HepG2 (cell line): ENCODE measurements around the gene NEDD4L. TPM values are rescaled to one million over a fixed set of nuclear protein-coding genes. Genes with fewer than 3 reads are reported as not detected.

Experiments
- AGO2 ChIP-seq: fragments of 200-400 bp; formaldehyde crosslinking; optimal IDR thresholded peaks from 2 replicates; pipeline ENCODE3; 2017; ENCODE audit warnings: mild to moderate bottlenecking, low read depth, low read length, moderate library complexity
- DPF2 ChIP-seq: sonication (generic); formaldehyde crosslinking; IDR thresholded peaks from 2 replicates; pipeline ENCODE4 v1.4.0; 2020; ENCODE audit warnings: mild to moderate bottlenecking, low read depth, missing genetic modification reagents, borderline replicate concordance
- HCFC1 ChIP-seq: fragments of 150-350 bp; IDR thresholded peaks from 2 replicates; pipeline ENCODE4 v1.6.1; 2014; ENCODE audit warnings: low read depth, low read length
- JUN ChIP-seq: sonication (generic); formaldehyde crosslinking; IDR thresholded peaks from 2 replicates; pipeline ENCODE4 v1.4.0; 2020; ENCODE audit warnings: mild to moderate bottlenecking, missing genetic modification reagents
- KLF9 ChIP-seq: IDR thresholded peaks from 2 replicates; pipeline ENCODE4 v1.6.1; 2016; ENCODE audit warnings: low read depth
- POGK ChIP-seq: sonication (generic); formaldehyde crosslinking; conservative IDR thresholded peaks from 2 replicates; pipeline ENCODE4 v1.8.0; 2022; ENCODE audit warnings: mild to moderate bottlenecking, moderate library complexity, missing genetic modification reagents
- SKIL ChIP-seq: sonication (generic); formaldehyde crosslinking; IDR thresholded peaks from 2 replicates; pipeline ENCODE4 v1.8.0; 2022; ENCODE audit warnings: missing genetic modification reagents, mild to moderate bottlenecking, moderate library complexity, borderline replicate concordance
- SOX6 ChIP-seq, 2 experiments: fragments of 450-650 bp in 1 of 2; sonication (generic) in 1 of 2; formaldehyde crosslinking in 1 of 2; IDR thresholded peaks; 2 replicates each; pipeline versions ENCODE4 v1.4.0 to v1.6.1; 2017 to 2020; ENCODE audit warnings: antibody characterized with exemption in 1 of 2, mild to moderate bottlenecking in 1 of 2, missing genetic modification reagents in 1 of 2
- ZBTB1 ChIP-seq: sonication (generic); formaldehyde crosslinking; IDR thresholded peaks from 2 replicates; pipeline ENCODE4 v1.4.0; 2020; ENCODE audit warnings: missing genetic modification reagents, borderline replicate concordance
- ZMAT3 ChIP-seq: sonication (generic); formaldehyde crosslinking; conservative IDR thresholded peaks from 2 replicates; pipeline ENCODE4 v1.7.0; 2021; ENCODE audit warnings: missing genetic modification reagents
- ZNF142 ChIP-seq: sonication (generic); formaldehyde crosslinking; IDR thresholded peaks from 2 replicates; pipeline ENCODE4 v1.4.0; 2020; ENCODE audit warnings: missing genetic modification reagents
- ZNF264 ChIP-seq: sonication (generic); formaldehyde crosslinking; IDR thresholded peaks from 2 replicates; pipeline ENCODE4 v1.4.0; 2020; ENCODE audit warnings: missing genetic modification reagents
- ZNF296 ChIP-seq: sonication (generic); formaldehyde crosslinking; conservative IDR thresholded peaks from 2 replicates; pipeline ENCODE4 v1.5.0; 2020; ENCODE audit warnings: mild to moderate bottlenecking, missing genetic modification reagents
- ZNF337 ChIP-seq: sonication (generic); formaldehyde crosslinking; IDR thresholded peaks from 2 replicates; pipeline ENCODE4 v1.5.1; 2020; ENCODE audit warnings: missing genetic modification reagents, low read depth, mild to moderate bottlenecking, borderline replicate concordance
- ZNF703 ChIP-seq: sonication (generic); formaldehyde crosslinking; IDR thresholded peaks from 2 replicates; pipeline ENCODE4 v1.5.1; 2020; ENCODE audit warnings: missing genetic modification reagents, mild to moderate bottlenecking, moderate library complexity, borderline replicate concordance
- ZNF766 ChIP-seq: sonication (generic); formaldehyde crosslinking; IDR thresholded peaks from 2 replicates; pipeline ENCODE4 v1.5.0; 2020; ENCODE audit warnings: missing genetic modification reagents, borderline replicate concordance
- ZNF781 ChIP-seq: sonication (generic); formaldehyde crosslinking; IDR thresholded peaks from 2 replicates; pipeline ENCODE4 v1.5.1; 2020; ENCODE audit warnings: borderline replicate concordance, mild to moderate bottlenecking, missing genetic modification reagents; ENCODE audit errors: not compliant biosample characterization
- polyA plus RNA-seq, 8 experiments: library from polyadenylated mRNA; depleted of rRNA in 3 of 8; stranded (reverse) in 7 of 8; unstranded in 1 of 8; fragments of >200 nt; fragmentation: Illumina TruSeq in 4 of 8; extraction: Trizol in 4 of 8; gene quantifications; 2 replicates each; pipeline versions ENCODE4 v1.2.1 to v1.2.3, GENCODE V29; 2011 to 2016; ENCODE audit warnings: low read depth in 4 of 8, missing spikeins in 1 of 8, mixed read lengths in 1 of 8; ENCODE audit not compliant: insufficient read depth in 1 of 8
- total RNA-seq, 5 experiments: library from RNA; depleted of rRNA; stranded (reverse); fragments of >200 nt; fragmentation: Illumina TruSeq; extraction: Trizol; gene quantifications; 2 replicates each; pipeline ENCODE4 v1.2.3, GENCODE V29; 2016; ENCODE audit warnings: low read depth in 1 of 5

NEDD4L gene
- total and polyA plus RNA-seq, 2 of the 13 experiments (the other 11 are each of a cell fraction or from before 2014, with no cell fraction given), result 168 to 390 TPM

- 0 out of 2 replicates have a peak, but pooled peaks have one; percentile 8 for TF ChIP-seq POGK (CRISPR knock-in tag)
- no peak for TF ChIP-seq DPF2 (CRISPR knock-in tag)
- no peak for TF ChIP-seq SOX6 (IDR thresholded peaks at IDR 0.05)
- 0 out of 2 replicates have a peak, but pooled peaks have one; percentile 10 for TF ChIP-seq SOX6 (CRISPR knock-in tag; IDR thresholded peaks at IDR 0.05)
- no peak for TF ChIP-seq ZNF337 (CRISPR knock-in tag)
- no peak for TF ChIP-seq KLF9
- TF ChIP-seq JUN, result no peak
- TF ChIP-seq ZNF703 (CRISPR knock-in tag), result no peak
- no peak for TF ChIP-seq SKIL (CRISPR knock-in tag)
- TF ChIP-seq ZNF781 (CRISPR knock-in tag), result no peak
- TF ChIP-seq HCFC1, result no peak
- peak; percentile 54; the same call in 1 of the 2 replicates for TF ChIP-seq ZNF296 (CRISPR knock-in tag)
- TF ChIP-seq ZBTB1 (CRISPR knock-in tag), result no peak
- no peak for TF ChIP-seq ZNF766
- TF ChIP-seq ZNF142 (CRISPR knock-in tag), result no peak
- 0 out of 2 replicates have a peak, but pooled peaks have one; percentile 23 for TF ChIP-seq ZMAT3 (CRISPR knock-in tag)
- no peak for TF ChIP-seq ZNF264 (CRISPR knock-in tag)
- TF ChIP-seq AGO2, result peak; percentile 99
These were observed 580 bp downstream of the NEDD4L start (continued) for GRCh38 chr18:58044370-58045241.
